ENCODE measurements around the gene SCAMP4.

GRCh38 chr19:1882786-1883692 is 22.2 kb upstream of the SCAMP4 start:
- TF ChIP-seq, protein P1, sequence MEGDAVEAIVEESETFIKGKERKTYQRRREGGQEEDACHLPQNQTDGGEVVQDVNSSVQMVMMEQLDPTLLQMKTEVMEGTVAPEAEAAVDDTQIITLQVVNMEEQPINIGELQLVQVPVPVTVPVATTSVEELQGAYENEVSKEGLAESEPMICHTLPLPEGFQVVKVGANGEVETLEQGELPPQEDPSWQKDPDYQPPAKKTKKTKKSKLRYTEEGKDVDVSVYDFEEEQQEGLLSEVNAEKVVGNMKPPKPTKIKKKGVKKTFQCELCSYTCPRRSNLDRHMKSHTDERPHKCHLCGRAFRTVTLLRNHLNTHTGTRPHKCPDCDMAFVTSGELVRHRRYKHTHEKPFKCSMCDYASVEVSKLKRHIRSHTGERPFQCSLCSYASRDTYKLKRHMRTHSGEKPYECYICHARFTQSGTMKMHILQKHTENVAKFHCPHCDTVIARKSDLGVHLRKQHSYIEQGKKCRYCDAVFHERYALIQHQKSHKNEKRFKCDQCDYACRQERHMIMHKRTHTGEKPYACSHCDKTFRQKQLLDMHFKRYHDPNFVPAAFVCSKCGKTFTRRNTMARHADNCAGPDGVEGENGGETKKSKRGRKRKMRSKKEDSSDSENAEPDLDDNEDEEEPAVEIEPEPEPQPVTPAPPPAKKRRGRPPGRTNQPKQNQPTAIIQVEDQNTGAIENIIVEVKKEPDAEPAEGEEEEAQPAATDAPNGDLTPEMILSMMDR (conservative IDR thresholded peaks at IDR 0.05) = no peak
- no peak for TF ChIP-seq EZH2 (IDR thresholded peaks at IDR 0.05; ENCODE audit: low read depth)
